Posterior vena cava (tissue), 2 donors: Measurements from ENCODE around the gene CASKIN2. TPM values are rescaled to one million over a fixed set of nuclear protein-coding genes. Genes with fewer than 3 reads are reported as not detected.

ENCODE experiments used
- DNase-seq: peaks from one replicate; pipeline ENCODE4 v3.0.0-alpha.2; 2020; ENCODE audit warnings: low spot score
- intact Hi-C, 2 donors: fragments of 100-400 bp; cut with DNase I; formaldehyde crosslinking; loops; one replicate each; pipeline versions ENCODE4 v1.14.1 to v1.14.2; 2022 to 2023
- total RNA-seq, 2 donors: library from RNA; stranded (reverse); fragmentation: NEBNext Ultra II Directional; extraction: Animal tissue kit (Norgen Biotek cat#: 25700); gene quantifications; one replicate each; pipeline ENCODE4 v1.2.1, GENCODE V29; 2021
- donor health status: DM: yes; HTN: yes; CAD: no.
- donor health status: DM: yes; HTN: yes; CAD: no.

Gene CASKIN2
- total RNA-seq, 2 donors from 2014 or later = 51.1 to 57.6 TPM

GRCh38 chr17:75499313-75500022 lies 15.9 kb downstream of the CASKIN2 start:
- DNase-seq = no peak
- intact Hi-C loops = no loop called here

- no peak for DNase-seq
- intact Hi-C loops = no loop called here
These were observed 16.6 kb downstream of the CASKIN2 start for GRCh38 chr17:75498726-75499213.

GRCh38 chr17:75498039-75498725 lies 17.2 kb downstream of the CASKIN2 start:
- intact Hi-C loops = no loop called here
- DNase-seq = no peak

- intact Hi-C loops = no loop called here
- no peak for DNase-seq
These were observed 19.3 kb downstream of the CASKIN2 start for GRCh38 chr17:75496005-75496404.

- intact Hi-C loops = no loop called here
These were observed 20.9 kb downstream of the CASKIN2 start for GRCh38 chr17:75494326-75494877.

GRCh38 chr17:75493476-75494129 lies 21.7 kb downstream of the CASKIN2 start:
- intact Hi-C loops = no loop called here

More at GRCh38 chr17:75494326-75494877, 20.9 kb downstream of the CASKIN2 start:
- no peak for DNase-seq

GRCh38 chr17:75492555-75493168 lies 22.7 kb downstream of the CASKIN2 start:
- no peak for DNase-seq
- intact Hi-C loops = no loop called here

More at GRCh38 chr17:75493476-75494129, 21.7 kb downstream of the CASKIN2 start:
- no peak for DNase-seq

- DNase-seq = no peak
- intact Hi-C loops = no loop called here
These were observed 23.7 kb downstream of the CASKIN2 start for GRCh38 chr17:75491680-75492079.

- intact Hi-C loops = no loop called here
- DNase-seq = no peak
These were observed 24.2 kb downstream of the CASKIN2 start for GRCh38 chr17:75490953-75491649.

GRCh38 chr17:75490173-75490743 lies 25.1 kb downstream of the CASKIN2 start:
- intact Hi-C loops = no loop called here
- no peak for DNase-seq

GRCh38 chr17:75489511-75489955 lies 25.8 kb downstream of the CASKIN2 start:
- intact Hi-C loops = loop anchor here in 1 of 2 donors (1.0 kb wide), 1 partner anchor 34 kb away; no protein-coding TSS in a partner anchor
- no peak for DNase-seq

- DNase-seq = no peak
- intact Hi-C loops = loop anchor here in 1 of 2 donors (1.0 kb wide), 1 partner anchor 34 kb away; no protein-coding TSS in a partner anchor
These were observed 26.4 kb downstream of the CASKIN2 start for GRCh38 chr17:75488693-75489510.

- intact Hi-C loops = no loop called here
These were observed 27.8 kb downstream of the CASKIN2 start for GRCh38 chr17:75487351-75488070.

GRCh38 chr17:75486951-75487350 lies 28.4 kb downstream of the CASKIN2 start:
- intact Hi-C loops = no loop called here
- no peak for DNase-seq

More at GRCh38 chr17:75487351-75488070, 27.8 kb downstream of the CASKIN2 start:
- DNase-seq = no peak

GRCh38 chr17:75486151-75486550 lies 29.2 kb downstream of the CASKIN2 start:
- intact Hi-C loops = no loop called here
- no peak for DNase-seq

GRCh38 chr17:75485688-75486087 lies 29.6 kb downstream of the CASKIN2 start:
- intact Hi-C loops = no loop called here

More at GRCh38 chr17:75485688-75486087, 29.6 kb downstream of the CASKIN2 start:
- no peak for DNase-seq
